ENCODE measurements around the gene ADAM12.

Gene ADAM12

GRCh38 chr10:126073606-126074005 is 314.7 kb downstream of the ADAM12 start:
- H3K9me3 Mint-ChIP-seq = no peaks in the 10 kb centered on the region
- no peaks in the 10 kb centered on the region for H3K4me1 Mint-ChIP-seq (ENCODE audit: low read depth)
- H3K27ac Mint-ChIP-seq = no peak overlapping the region
- peaks cover 3% of the 10 kb centered on the region for H3K27me3 Mint-ChIP-seq (ENCODE audit: low read depth)
- H3K36me3 Mint-ChIP-seq (ENCODE audit: low read depth) = no peaks in the 10 kb centered on the region
- H3K4me3 Mint-ChIP-seq = no peak overlapping the region

DNA sequence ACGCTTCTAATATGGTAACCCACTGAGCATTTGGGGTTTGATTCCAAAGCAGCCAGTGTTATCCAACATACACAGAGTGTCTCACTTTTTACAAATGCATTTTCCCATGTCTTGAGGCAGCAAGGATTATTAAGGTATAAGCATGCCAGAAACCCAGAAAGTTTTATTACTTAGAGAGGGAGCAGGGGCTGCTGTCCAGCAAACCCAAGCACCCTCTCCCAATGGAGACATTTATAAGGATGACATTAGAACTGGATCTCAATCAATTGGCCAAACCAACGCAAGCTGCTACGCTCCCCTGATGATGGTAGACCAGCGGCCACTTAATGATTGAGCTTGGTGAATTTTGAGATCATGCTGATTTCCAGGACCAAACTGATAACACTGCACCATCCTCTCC is 315.7 kb downstream of the ADAM12 start:
- peaks cover 3% of the 10 kb centered on the region for H3K27me3 Mint-ChIP-seq (ENCODE audit: low read depth)
- no peaks in the 10 kb centered on the region for H3K9me3 Mint-ChIP-seq
- no peak overlapping the region for H3K4me3 Mint-ChIP-seq
- H3K27ac Mint-ChIP-seq = no peak overlapping the region
- H3K4me1 Mint-ChIP-seq (ENCODE audit: low read depth) = no peaks in the 10 kb centered on the region
- no peaks in the 10 kb centered on the region for H3K36me3 Mint-ChIP-seq (ENCODE audit: low read depth)

- H3K4me1 Mint-ChIP-seq (ENCODE audit: low read depth) = no peaks in the 10 kb centered on the region
- H3K9me3 Mint-ChIP-seq = no peaks in the 10 kb centered on the region
- no peak overlapping the region for H3K27ac Mint-ChIP-seq
- H3K4me3 Mint-ChIP-seq = no peak overlapping the region
- no peaks in the 10 kb centered on the region for H3K36me3 Mint-ChIP-seq (ENCODE audit: low read depth)
- H3K27me3 Mint-ChIP-seq (ENCODE audit: low read depth) = peaks cover 3% of the 10 kb centered on the region
These were observed 317.6 kb downstream of the ADAM12 start for GRCh38 chr10:126070476-126071215.

DNA sequence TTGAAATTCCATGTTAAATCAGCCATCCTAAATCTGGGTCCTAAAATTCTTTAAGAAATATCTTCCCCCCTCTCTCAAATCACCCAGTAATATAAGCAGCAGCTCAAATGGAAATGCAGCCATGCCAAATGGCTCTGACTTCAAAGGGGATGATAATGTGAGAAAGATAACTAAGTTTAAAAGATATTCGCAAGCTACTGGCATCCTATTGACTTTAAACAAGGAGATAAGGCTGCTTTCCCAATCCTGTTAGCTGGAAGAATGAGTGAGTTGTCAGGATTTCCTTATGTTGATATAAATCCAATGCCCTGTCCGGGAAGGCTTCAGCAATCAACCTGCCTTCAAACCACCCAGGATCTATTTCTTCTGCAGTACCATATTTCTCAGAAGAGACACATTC is 320.0 kb downstream of the ADAM12 start:
- no peak overlapping the region for H3K27ac Mint-ChIP-seq
- H3K9me3 Mint-ChIP-seq = no peaks in the 10 kb centered on the region
- no peaks in the 10 kb centered on the region for H3K27me3 Mint-ChIP-seq (ENCODE audit: low read depth)
- H3K4me1 Mint-ChIP-seq (ENCODE audit: low read depth) = no peaks in the 10 kb centered on the region
- H3K4me3 Mint-ChIP-seq = no peak overlapping the region
- H3K36me3 Mint-ChIP-seq (ENCODE audit: low read depth) = no peaks in the 10 kb centered on the region

- Mint-ChIP-seq H3K36me3 (ENCODE audit: low read depth) (no peaks in the 10 kb centered on the region), H3K27ac (no peak overlapping the region), H3K4me1 (ENCODE audit: low read depth) (no peaks in the 10 kb centered on the region), H3K4me3 (no peak overlapping the region), H3K9me3 (no peaks in the 10 kb centered on the region), H3K27me3 (ENCODE audit: low read depth) (no peaks in the 10 kb centered on the region)
These were observed 321.8 kb downstream of the ADAM12 start for GRCh38 chr10:126066456-126066855.

- Mint-ChIP-seq H3K9me3 (no peaks in the 10 kb centered on the region), H3K4me1 (ENCODE audit: low read depth) (no peaks in the 10 kb centered on the region), H3K36me3 (ENCODE audit: low read depth) (no peaks in the 10 kb centered on the region), H3K27me3 (ENCODE audit: low read depth) (no peaks in the 10 kb centered on the region), H3K27ac (no peak overlapping the region), H3K4me3 (no peak overlapping the region)
These were observed 322.4 kb downstream of the ADAM12 start for GRCh38 chr10:126065751-126066377.

GRCh38 chr10:126064512-126064911 is 323.8 kb downstream of the ADAM12 start:
- no peak overlapping the region for H3K27ac Mint-ChIP-seq
- H3K36me3 Mint-ChIP-seq (ENCODE audit: low read depth) = no peaks in the 10 kb centered on the region
- no peak overlapping the region for H3K4me3 Mint-ChIP-seq
- H3K9me3 Mint-ChIP-seq = no peaks in the 10 kb centered on the region
- no peaks in the 10 kb centered on the region for H3K4me1 Mint-ChIP-seq (ENCODE audit: low read depth)
- no peaks in the 10 kb centered on the region for H3K27me3 Mint-ChIP-seq (ENCODE audit: low read depth)

GRCh38 chr10:126063353-126063791 is 324.9 kb downstream of the ADAM12 start:
- H3K27me3 Mint-ChIP-seq (ENCODE audit: low read depth) = peaks cover 4% of the 10 kb centered on the region
- H3K36me3 Mint-ChIP-seq (ENCODE audit: low read depth) = no peaks in the 10 kb centered on the region
- H3K4me1 Mint-ChIP-seq (ENCODE audit: low read depth) = no peaks in the 10 kb centered on the region
- no peak overlapping the region for H3K4me3 Mint-ChIP-seq
- no peak overlapping the region for H3K27ac Mint-ChIP-seq
- H3K9me3 Mint-ChIP-seq = no peaks in the 10 kb centered on the region

DNA sequence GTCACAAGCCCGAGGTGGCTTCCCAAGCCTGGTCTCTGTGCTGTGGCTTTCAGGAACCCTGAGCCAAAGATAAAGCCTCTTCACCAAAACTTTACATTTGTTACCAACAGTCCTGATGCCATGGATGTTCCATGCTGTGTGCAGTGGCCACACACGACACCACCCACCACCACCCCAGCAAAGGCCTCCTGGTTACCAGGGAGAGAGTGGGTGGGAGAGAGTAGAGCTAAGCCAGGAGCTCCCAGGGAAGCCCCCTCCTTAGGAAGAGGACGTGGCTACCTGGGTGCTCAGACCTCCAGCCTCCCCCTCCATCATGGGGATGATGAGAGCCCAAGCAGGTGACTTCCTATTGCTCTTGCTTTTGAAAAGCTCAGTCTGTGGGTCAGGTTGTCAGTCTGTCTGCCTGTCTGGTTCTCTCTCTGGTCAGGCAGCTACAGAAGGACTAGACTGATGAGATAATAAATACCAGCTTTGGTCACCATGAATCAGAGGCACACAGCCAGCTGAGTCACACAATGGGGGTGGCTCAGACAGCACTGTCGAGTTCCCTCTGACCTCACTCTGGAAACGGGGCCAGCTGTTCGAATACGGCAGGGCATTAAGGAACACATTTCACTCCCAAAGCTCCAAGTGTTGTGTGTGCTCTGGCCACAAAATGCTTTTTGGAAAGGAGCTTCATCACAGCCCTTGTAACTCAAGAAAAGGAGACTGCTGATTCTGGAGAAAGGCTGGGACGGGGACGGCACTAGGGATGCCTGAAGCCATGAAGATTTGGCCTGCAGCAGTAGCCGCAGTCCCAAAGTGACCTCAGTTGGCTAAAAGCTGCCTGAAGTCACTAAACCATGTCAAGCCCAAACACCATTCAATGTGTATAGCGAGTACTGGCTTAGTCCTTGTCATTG is 325.9 kb downstream of the ADAM12 start:
- H3K4me1 Mint-ChIP-seq (ENCODE audit: low read depth) = no peaks in the 10 kb centered on the region
- H3K4me3 Mint-ChIP-seq = no peak overlapping the region
- H3K9me3 Mint-ChIP-seq = no peaks in the 10 kb centered on the region
- no peaks in the 10 kb centered on the region for H3K36me3 Mint-ChIP-seq (ENCODE audit: low read depth)
- H3K27ac Mint-ChIP-seq = no peak overlapping the region
- peaks cover 4% of the 10 kb centered on the region for H3K27me3 Mint-ChIP-seq (ENCODE audit: low read depth)

DNA sequence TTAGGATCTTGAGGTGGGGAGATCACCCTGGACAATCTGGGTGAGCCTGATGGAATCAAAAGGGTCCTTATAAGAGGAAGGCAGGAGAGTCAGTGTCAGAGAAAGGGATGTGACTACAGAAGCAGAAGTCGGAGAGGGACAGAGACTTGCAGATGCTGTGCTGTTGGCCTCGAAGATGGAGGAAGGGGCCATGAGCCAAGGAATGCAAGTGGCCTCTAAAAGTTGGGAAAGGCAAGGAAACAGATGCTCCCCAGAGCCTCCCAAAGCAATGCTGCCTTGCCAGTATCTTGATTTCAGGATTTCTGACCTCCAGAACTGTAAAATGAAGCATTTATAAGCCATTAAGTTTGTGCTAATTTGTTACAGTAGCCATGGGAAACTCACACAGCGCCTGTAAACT is 326.8 kb downstream of the ADAM12 start:
- H3K27me3 Mint-ChIP-seq (ENCODE audit: low read depth) = peaks cover 4% of the 10 kb centered on the region
- H3K4me1 Mint-ChIP-seq (ENCODE audit: low read depth) = no peaks in the 10 kb centered on the region
- no peaks in the 10 kb centered on the region for H3K9me3 Mint-ChIP-seq
- no peak overlapping the region for H3K4me3 Mint-ChIP-seq
- no peak overlapping the region for H3K27ac Mint-ChIP-seq
- no peaks in the 10 kb centered on the region for H3K36me3 Mint-ChIP-seq (ENCODE audit: low read depth)

DNA sequence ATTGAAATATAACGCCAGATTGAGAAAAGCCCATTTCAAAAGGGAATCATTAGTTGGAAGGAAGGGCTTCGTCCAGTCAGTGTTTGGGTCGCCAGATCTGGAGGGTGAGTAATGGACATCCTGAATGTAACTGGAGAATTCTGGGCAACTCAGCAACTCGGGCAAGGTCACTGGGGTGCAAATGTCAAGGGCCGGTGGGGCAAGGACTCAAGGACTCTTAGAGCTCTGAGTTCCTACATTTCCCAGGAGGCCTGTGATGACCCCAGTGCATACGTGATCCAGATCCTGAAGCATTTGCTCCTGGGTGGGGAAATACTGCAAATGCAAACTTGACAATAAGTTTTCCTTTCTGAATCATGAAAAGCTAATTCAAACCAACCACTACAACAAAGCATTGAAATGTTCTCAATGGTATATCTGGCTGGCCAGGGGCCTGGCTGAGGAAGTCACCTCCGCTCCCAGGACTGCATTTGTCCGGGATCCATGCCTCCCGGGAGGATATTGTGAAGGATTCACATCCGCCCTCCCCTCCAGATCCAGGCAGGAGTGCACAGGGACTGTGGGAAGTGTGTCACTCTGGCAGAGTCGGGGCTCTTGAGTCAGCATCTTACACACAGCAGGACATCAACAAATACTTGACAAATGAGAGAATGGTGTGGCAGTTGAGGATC is 327.9 kb downstream of the ADAM12 start:
- Mint-ChIP-seq H3K9me3 (peaks cover 3% of the 10 kb centered on the region), H3K36me3 (ENCODE audit: low read depth) (no peaks in the 10 kb centered on the region), H3K4me3 (no peak overlapping the region), H3K4me1 (ENCODE audit: low read depth) (no peaks in the 10 kb centered on the region), H3K27me3 (ENCODE audit: low read depth) (peaks cover 4% of the 10 kb centered on the region), H3K27ac (no peak overlapping the region)

DNA sequence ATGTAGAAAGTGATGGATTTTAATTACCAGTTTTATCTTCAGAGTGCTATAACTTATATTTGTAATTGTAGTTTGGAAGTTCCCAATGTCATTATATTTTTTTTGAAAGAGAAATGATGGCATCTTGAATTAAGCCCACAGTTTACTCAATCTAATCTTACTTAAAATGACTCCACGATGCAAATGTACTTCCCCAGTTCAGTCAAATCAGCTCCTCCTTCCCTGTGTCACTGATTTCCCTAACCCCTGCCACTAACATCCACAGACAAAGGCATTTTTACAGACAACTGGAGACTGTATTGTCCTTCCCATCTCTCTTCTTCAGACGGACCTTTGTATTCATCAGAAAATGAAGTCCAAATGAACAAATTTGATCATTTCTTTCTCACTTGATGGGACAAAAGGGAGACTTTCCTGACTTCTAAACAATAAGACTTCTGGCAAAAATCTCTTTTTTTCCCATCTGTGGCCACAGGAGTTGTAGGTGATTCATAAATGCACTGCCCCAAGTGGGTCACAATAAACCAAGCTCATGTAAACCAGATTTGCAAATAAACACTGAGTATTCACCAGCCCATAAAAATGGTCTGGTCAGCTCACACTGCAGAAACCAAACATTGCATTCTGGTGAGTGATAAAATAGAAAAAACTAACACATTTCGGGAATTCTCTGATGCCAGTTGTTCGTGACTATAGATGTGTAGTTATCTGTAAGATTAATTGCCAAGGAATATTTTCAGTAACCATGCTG is 329.0 kb downstream of the ADAM12 start:
- peaks cover 3% of the 10 kb centered on the region for H3K9me3 Mint-ChIP-seq
- H3K4me3 Mint-ChIP-seq = no peak overlapping the region
- no peaks in the 10 kb centered on the region for H3K4me1 Mint-ChIP-seq (ENCODE audit: low read depth)
- H3K36me3 Mint-ChIP-seq (ENCODE audit: low read depth) = no peaks in the 10 kb centered on the region
- H3K27ac Mint-ChIP-seq = no peak overlapping the region
- H3K27me3 Mint-ChIP-seq (ENCODE audit: low read depth) = peaks cover 4% of the 10 kb centered on the region

DNA sequence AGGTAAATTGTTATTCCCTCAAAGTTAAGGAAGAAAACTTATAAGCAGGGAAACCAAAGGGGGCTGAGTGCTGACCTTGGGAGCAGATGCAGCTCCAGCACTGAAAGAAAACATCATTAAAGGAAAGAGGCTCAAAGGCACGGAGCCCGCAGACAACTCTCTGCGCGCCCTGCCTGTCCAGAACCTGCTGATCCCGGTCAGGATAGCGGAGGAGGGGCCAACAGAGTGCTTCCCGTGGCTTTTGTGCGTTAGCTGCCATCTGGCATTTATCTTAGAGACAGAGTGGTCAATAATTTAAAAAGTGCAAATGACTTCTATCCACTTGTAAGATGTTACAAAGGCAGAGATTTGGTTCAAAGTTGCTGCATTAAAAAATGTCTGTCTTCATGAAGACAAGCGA is 329.8 kb downstream of the ADAM12 start:
- peaks cover 4% of the 10 kb centered on the region for H3K27me3 Mint-ChIP-seq (ENCODE audit: low read depth)
- H3K4me1 Mint-ChIP-seq (ENCODE audit: low read depth) = no peaks in the 10 kb centered on the region
- H3K27ac Mint-ChIP-seq = no peak overlapping the region
- no peaks in the 10 kb centered on the region for H3K36me3 Mint-ChIP-seq (ENCODE audit: low read depth)
- H3K4me3 Mint-ChIP-seq = no peak overlapping the region
- peaks cover 3% of the 10 kb centered on the region for H3K9me3 Mint-ChIP-seq

GRCh38 chr10:126058104-126058503 is 330.2 kb downstream of the ADAM12 start:
- Mint-ChIP-seq H3K9me3 (peaks cover 3% of the 10 kb centered on the region), H3K4me3 (no peak overlapping the region), H3K27ac (no peak overlapping the region), H3K4me1 (ENCODE audit: low read depth) (no peaks in the 10 kb centered on the region), H3K36me3 (ENCODE audit: low read depth) (no peaks in the 10 kb centered on the region), H3K27me3 (ENCODE audit: low read depth) (peaks cover 4% of the 10 kb centered on the region)
